Loucy (cell line): Measurements from ENCODE around the gene SLC35E1.

Source experiments
- H2AFZ ChIP-seq: fragments of 200-600 bp; sonication (generic); 2 replicates; pipeline ENCODE4 v1.6.0; 2016; ENCODE audit warnings: antibody characterized with exemption, mild to moderate bottlenecking, low read length, moderate library complexity
- H3F3A ChIP-seq: fragments of 200-600 bp; 2 replicates; pipeline ENCODE4 v1.6.0; 2016; ENCODE audit warnings: antibody characterized with exemption, low read depth, mild to moderate bottlenecking
- H3K27me3 ChIP-seq: fragments of 200-600 bp; sonication (generic); 2 replicates; pipeline ENCODE4 v1.6.1; 2014; ENCODE audit warnings: low read length, mild to moderate bottlenecking; ENCODE audit not compliant: insufficient read depth, poor library complexity, severe bottlenecking
- H3K36me3 ChIP-seq: fragments of 200-600 bp; sonication (generic); 2 replicates; pipeline ENCODE4 v1.6.1; 2016; ENCODE audit warnings: low read length; ENCODE audit not compliant: insufficient read depth
- H3K4me1 ChIP-seq: fragments of 200-600 bp; sonication (generic); 2 replicates; pipeline ENCODE4 v1.5.1; 2014; ENCODE audit warnings: low read length, mild to moderate bottlenecking; ENCODE audit not compliant: insufficient read depth, poor library complexity, severe bottlenecking
- H3K4me2 ChIP-seq: fragments of 200-600 bp; sonication (generic); 2 replicates; pipeline ENCODE4 v1.6.0; 2014; ENCODE audit warnings: antibody characterized with exemption, low read length, low read depth, mild to moderate bottlenecking; ENCODE audit not compliant: poor library complexity, severe bottlenecking
- H3K4me3 ChIP-seq: fragments of 200-600 bp; sonication (generic); 2 replicates; pipeline ENCODE4 v1.5.1; 2014; ENCODE audit warnings: low read length, mild to moderate bottlenecking, mixed read lengths; ENCODE audit not compliant: poor library complexity, severe bottlenecking
- H3K79me2 ChIP-seq: fragments of 200-600 bp; sonication (generic); 2 replicates; pipeline ENCODE4 v1.6.1; 2014; ENCODE audit warnings: low read length; ENCODE audit not compliant: insufficient read depth
- H3K9ac ChIP-seq: fragments of 200-600 bp; sonication (generic); 2 replicates; pipeline ENCODE4 v1.6.0; 2014; ENCODE audit warnings: mild to moderate bottlenecking, low read depth, low read length, moderate library complexity; ENCODE audit not compliant: poor library complexity, severe bottlenecking
- H3K9me2 ChIP-seq: fragments of 200-600 bp; sonication (generic); replicated peaks from 2 replicates; pipeline ENCODE4 v1.6.1; 2016; ENCODE audit warnings: low read depth, low read length, mixed read lengths
- H3K9me3 ChIP-seq: fragments of 200-600 bp; sonication (generic); 2 replicates; pipeline ENCODE4 v1.6.1; 2014; ENCODE audit warnings: mild to moderate bottlenecking, antibody characterized with exemption, low read length, low read depth; ENCODE audit not compliant: insufficient read depth
- H4K20me1 ChIP-seq: fragments of 200-600 bp; sonication (generic); 2 replicates; pipeline ENCODE4 v1.6.0; 2014; ENCODE audit warnings: antibody characterized with exemption, low read length, mild to moderate bottlenecking; ENCODE audit not compliant: insufficient read depth, poor library complexity, severe bottlenecking
- EZH2phosphoT487 ChIP-seq: fragments of 200-600 bp; IDR thresholded peaks from 2 replicates; pipeline ENCODE4 v1.6.1; 2018; ENCODE audit warnings: antibody characterized with exemption, mild to moderate bottlenecking, moderate library complexity, borderline replicate concordance
- TF ChIP-seq, protein P1 (sequence below): fragments of 200-600 bp; sonication (generic); conservative IDR thresholded peaks from 2 replicates; pipeline ENCODE4 v1.5.1; 2014; ENCODE audit warnings: mild to moderate bottlenecking, antibody characterized with exemption, low read length

SLC35E1 gene

DNA sequence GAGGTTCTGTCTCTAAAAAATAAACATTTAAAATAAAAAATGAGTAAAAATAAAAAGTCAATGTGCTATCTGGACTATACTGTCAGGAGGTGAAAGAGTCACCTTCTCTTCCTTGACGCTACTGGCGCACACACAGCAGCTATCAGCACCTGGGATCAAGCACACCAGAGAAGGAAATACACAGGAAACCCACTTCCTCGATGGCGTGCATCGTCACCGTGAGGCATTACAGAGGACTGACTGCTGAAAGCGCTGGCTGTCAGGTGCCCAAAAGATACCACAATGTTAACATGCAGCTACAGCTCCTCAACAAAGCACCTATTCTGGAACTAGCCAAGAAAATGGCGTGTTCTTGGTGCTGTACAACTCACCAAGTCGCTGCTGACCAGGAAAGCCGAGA is 6.1 kb downstream of the SLC35E1 start:
- Histone ChIP-seq H3K9me2 (no peaks in the 10 kb centered on the region), H3K27me3 (no peaks in the 10 kb centered on the region), H2AFZ (no peak overlapping the region), H3K79me2 (peaks cover 47% of the 10 kb centered on the region), H3K4me2 (peak overlapping the region; percentile 87), H3K36me3 (peaks cover 28% of the 10 kb centered on the region; the same call in 1 of the 2 replicates), H4K20me1 (no peaks in the 10 kb centered on the region), H3K4me1 (peaks cover 40% of the 10 kb centered on the region), H3K4me3 (peak overlapping the region; percentile 66), H3K9me3 (no peaks in the 10 kb centered on the region), H3F3A (peaks cover 16% of the 10 kb centered on the region), H3K9ac (peak overlapping the region; percentile 72)
- TF ChIP-seq, protein P1, sequence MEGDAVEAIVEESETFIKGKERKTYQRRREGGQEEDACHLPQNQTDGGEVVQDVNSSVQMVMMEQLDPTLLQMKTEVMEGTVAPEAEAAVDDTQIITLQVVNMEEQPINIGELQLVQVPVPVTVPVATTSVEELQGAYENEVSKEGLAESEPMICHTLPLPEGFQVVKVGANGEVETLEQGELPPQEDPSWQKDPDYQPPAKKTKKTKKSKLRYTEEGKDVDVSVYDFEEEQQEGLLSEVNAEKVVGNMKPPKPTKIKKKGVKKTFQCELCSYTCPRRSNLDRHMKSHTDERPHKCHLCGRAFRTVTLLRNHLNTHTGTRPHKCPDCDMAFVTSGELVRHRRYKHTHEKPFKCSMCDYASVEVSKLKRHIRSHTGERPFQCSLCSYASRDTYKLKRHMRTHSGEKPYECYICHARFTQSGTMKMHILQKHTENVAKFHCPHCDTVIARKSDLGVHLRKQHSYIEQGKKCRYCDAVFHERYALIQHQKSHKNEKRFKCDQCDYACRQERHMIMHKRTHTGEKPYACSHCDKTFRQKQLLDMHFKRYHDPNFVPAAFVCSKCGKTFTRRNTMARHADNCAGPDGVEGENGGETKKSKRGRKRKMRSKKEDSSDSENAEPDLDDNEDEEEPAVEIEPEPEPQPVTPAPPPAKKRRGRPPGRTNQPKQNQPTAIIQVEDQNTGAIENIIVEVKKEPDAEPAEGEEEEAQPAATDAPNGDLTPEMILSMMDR, result no peak
- no peak for TF ChIP-seq EZH2phosphoT487

DNA sequence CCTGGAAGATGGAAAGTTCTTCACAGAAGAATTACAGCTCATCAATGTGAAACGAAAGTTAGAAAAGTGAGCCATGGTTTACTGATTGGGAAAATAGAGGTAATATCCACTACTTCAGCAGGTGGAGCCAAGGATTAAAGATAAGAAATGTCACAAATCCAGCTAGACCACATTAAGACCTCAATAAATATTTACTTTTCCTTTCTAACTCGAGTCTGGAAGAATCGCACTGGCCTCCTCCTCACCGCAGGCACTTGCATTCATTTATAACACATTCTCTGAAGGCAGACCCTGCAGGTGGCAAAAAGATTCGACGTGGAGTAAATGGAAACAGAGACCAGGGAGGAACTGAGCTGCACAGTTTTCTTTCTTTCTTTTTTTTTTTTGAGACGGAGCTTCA is 7.4 kb downstream of the SLC35E1 start:
- Histone ChIP-seq H3K9ac (no peak overlapping the region), H2AFZ (no peak overlapping the region), H3K4me2 (peak overlapping the region; percentile 10), H4K20me1 (no peaks in the 10 kb centered on the region), H3K4me1 (peaks cover 28% of the 10 kb centered on the region), H3K9me2 (no peaks in the 10 kb centered on the region), H3K36me3 (peaks cover 33% of the 10 kb centered on the region; the same call in 1 of the 2 replicates), H3K9me3 (no peaks in the 10 kb centered on the region), H3F3A (peaks cover 16% of the 10 kb centered on the region), H3K27me3 (no peaks in the 10 kb centered on the region), H3K79me2 (peaks cover 34% of the 10 kb centered on the region), H3K4me3 (no peak overlapping the region)
- TF ChIP-seq, protein P1, result no peak

DNA sequence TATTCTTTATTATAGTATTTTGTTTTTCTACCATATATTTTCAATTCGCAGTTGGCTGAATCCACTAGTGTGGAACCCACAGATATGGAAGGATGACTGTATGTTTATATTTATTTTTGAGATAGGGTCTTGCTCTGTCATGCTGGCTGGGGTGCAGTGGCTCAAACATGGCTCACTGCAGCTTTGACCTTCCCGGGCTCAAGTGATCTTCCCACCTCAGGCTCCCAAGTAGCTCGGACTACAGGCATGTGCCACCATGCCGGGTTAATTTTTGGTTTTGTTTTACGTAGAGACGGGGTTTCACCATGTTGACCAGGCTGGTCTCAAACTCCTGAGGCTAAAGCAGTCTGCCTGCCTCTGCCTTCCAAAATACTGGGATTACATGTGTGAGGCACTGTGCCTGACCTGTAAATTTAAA is 9.6 kb downstream of the SLC35E1 start:
- peaks cover 34% of the 10 kb centered on the region; the same call in 1 of the 2 replicates for H3K36me3 ChIP-seq
- H3K9me2 ChIP-seq, result no peaks in the 10 kb centered on the region
- H4K20me1 ChIP-seq, result no peaks in the 10 kb centered on the region
- no peak overlapping the region for H3K9ac ChIP-seq
- no peak overlapping the region for H2AFZ ChIP-seq
- H3K4me2 ChIP-seq, result no peak overlapping the region
- no peak for TF ChIP-seq EZH2phosphoT487
- TF ChIP-seq, protein P1, result no peak
- no peaks in the 10 kb centered on the region for H3K27me3 ChIP-seq
- peaks cover 14% of the 10 kb centered on the region; the same call in 1 of the 2 replicates for H3K79me2 ChIP-seq
- H3F3A ChIP-seq, result peaks cover 16% of the 10 kb centered on the region
- H3K4me1 ChIP-seq, result peaks cover 25% of the 10 kb centered on the region
- no peak overlapping the region for H3K4me3 ChIP-seq
- no peaks in the 10 kb centered on the region for H3K9me3 ChIP-seq
